HFF-Myc (cell line): ENCODE results near the gene SMARCD1.

Source experiments
- DNase-seq: peaks from one replicate; pipeline ENCODE4 v3.0.0-alpha.2; 2011; ENCODE audit warnings: low read depth; ENCODE audit errors: extremely low read depth
- H3K4me3 ChIP-seq: replicated peaks from 2 replicates; pipeline ENCODE4 v1.5.1; 2011; ENCODE audit warnings: low read depth, mild to moderate bottlenecking, control low read depth, low read length
- CTCF ChIP-seq: IDR thresholded peaks from 2 replicates; pipeline ENCODE4 v1.5.1; 2012; ENCODE audit warnings: mild to moderate bottlenecking, low read depth, low read length, control low read depth; ENCODE audit errors: missing control alignments

Gene SMARCD1

DNA sequence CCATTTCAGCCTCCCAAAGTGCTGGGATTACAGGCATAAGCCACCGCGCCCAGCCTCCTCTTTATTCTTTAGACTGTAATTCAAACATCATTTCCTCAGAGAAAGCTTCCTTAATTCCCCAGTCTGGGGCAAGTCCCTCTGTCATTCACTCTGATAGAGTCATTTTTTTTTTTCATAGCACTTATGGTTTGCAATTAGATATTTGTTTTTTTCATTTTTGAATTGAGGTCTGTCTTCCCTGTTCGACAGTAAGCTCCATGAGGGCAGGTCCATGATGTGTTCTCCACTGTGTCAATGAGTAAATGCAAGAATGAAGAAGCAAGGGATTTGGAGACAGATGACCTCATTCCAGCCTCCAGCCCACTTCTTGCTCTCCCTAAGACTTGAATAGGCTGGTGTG lies 15.6 kb upstream of the SMARCD1 start:
- no peak for TF ChIP-seq CTCF
- no peak overlapping the region for H3K4me3 ChIP-seq
- no peak for DNase-seq

GRCh38 chr12:50070314-50071060 lies 14.7 kb upstream of the SMARCD1 start:
- no peak overlapping the region for H3K4me3 ChIP-seq
- DNase-seq: peak; percentile 69
- peak; percentile 99 for TF ChIP-seq CTCF

- TF ChIP-seq CTCF: no peak
- DNase-seq: no peak
- no peak overlapping the region for H3K4me3 ChIP-seq
Observed at GRCh38 chr12:50072198-50072907, 12.8 kb upstream of the SMARCD1 start.

GRCh38 chr12:50073206-50073605 lies 11.9 kb upstream of the SMARCD1 start:
- no peak for DNase-seq
- no peak overlapping the region for H3K4me3 ChIP-seq
- TF ChIP-seq CTCF: no peak

- no peak for DNase-seq
- no peak overlapping the region for H3K4me3 ChIP-seq
- TF ChIP-seq CTCF: no peak
Observed at GRCh38 chr12:50073712-50074111, 11.4 kb upstream of the SMARCD1 start.

- no peak overlapping the region for H3K4me3 ChIP-seq
- peak; percentile 67 for DNase-seq
- peak; percentile 91 for TF ChIP-seq CTCF
Observed at GRCh38 chr12:50074936-50075807, 10.0 kb upstream of the SMARCD1 start.
